Raji (cell line): Measurements from ENCODE around the gene UMAD1.

ENCODE experiments used
- POLR2A ChIP-seq: IDR thresholded peaks from 2 replicates; pipeline ENCODE4 v1.6.1; 2011; ENCODE audit warnings: low read depth, low read length, control low read depth; ENCODE audit not compliant: insufficient read depth

The UMAD1 gene

DNA sequence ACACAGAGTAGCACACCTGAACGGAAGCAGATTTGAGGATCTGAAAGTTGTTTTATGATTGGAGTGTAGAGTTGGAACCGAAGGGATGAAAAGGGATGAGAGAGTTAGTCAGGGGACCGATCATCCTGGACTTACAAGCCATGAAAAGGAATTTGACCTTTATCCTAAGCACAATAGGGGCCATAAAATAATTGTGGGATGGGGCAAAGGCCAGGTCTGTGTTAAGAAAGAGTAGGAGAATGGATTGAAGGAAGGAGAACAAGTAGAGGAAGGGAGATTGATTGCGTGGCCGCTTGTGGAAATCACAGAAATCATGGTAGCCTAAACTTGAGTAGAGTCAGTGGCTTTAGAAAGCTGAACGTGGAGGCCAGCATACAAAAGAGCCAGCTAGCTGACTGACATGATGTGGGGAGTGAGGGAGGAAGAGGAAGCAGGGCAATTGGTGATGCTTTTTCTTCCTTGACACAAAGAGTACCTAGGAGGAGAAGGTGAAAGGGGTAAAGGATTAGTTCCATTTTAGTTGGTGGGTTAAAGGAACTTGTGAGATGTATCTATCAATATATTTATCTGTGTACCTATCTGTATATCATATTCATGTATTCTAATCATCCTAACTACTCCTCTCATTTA lies 144.9 kb downstream of the UMAD1 start:
- TF ChIP-seq POLR2A: no peak

DNA sequence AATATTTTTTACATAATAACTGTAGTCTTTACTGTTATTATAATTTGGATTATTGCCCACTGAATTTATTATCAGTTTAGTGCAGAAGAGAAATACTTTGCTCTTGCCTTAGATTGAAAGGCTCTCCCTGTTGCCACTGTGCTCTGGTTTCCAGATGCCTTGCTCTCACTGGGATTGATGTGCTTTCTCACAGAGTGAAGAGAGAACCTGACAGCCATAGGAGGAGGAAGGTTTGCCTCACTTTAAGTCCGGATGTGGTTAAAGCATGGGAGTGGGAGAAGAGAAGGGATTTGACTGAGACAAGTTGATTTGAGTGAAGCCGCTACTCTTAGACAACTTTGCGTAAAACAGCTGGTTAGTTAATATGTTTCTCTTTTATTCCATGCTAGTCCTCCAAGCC lies 146.0 kb downstream of the UMAD1 start:
- TF ChIP-seq POLR2A: no peak

DNA sequence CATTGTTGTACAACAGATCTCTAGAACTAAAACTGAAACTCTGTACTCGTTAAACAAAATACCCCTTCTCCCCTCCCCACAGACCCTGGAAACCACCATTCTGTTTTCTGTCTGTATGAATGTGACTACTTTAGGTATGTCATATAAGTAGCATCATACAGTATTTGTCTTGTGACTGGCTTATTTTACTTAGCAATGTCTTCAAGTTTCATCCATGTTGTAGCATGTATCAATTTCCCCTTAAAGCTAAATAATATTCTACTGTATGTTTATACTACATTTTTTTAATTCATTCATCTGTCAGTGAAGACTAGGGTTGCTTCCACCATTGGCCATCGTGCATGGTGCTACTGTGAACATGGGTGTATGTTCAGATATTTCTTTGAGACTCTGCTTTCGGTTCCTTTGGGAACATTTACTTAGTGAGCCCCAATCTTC lies 149.0 kb downstream of the UMAD1 start:
- no peak for TF ChIP-seq POLR2A

DNA sequence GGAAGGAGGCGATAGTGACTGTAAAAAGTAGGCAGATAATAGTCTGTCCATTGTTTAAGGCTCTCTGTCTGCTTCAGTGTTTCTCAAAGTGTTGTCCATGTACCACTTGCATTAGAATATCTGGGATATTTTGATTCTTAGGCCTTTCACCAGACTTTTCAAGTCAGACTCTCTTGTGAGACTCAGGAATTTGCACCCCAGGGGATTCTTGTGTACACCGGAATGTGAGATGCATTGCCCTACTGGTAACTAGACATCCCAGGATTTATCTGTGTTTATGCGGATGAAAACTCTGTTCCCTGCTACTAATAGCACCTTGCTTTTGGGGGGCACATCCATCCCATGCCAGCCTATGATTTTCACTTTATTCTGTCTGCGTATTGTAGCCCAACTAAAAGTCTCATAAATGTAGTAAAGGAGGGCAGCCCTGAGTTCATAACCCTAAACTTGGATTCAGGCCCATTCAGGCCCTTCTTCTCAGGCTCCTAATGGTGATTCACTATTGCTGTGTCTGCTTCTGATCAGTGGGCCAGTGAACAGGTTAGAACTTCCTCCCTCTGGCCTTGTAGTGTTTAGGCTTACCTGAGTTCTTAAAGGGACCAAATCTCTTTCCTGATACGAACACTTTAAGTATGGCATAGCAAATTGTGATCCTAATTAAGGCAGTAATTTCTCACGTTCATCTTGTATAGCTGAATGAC lies 149.6 kb downstream of the UMAD1 start:
- no peak for TF ChIP-seq POLR2A

DNA sequence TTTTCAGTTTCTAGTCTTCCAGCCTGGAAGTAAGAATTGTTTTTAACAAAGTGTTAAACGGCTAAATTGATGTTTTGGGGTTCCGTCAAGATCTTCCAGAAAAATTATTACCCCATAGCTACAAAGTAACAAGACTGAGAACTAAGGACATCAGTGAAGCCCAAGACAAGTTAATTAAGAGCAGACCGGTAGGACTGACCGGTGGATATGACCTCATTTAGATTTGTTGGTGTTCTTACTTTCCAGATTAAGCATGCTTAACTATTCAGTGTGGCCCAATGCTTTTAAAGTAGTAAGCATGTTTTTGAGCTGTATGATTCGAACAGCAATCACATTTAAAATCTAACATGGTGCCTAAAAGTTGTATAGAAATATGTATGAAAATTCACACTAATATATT lies 151.0 kb downstream of the UMAD1 start:
- TF ChIP-seq POLR2A: no peak

DNA sequence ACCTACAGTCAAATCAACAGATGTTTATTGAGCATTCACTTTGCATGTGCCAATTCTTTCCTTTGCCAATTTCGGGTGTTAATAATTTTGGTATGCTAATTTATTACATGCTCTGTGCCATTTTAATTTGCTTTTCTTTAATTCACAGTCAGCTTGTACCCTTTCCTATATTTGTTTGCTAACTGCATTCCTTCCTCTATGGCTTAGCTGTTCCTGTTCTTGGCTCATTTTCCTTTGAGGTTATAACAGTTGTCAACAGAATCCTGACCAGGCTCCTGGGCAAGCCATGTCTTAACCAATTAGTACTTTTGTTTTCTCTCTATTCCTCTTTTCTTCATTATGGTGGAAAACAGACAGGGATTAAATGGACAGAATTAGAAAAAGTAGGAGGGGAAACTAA lies 151.5 kb downstream of the UMAD1 start:
- no peak for TF ChIP-seq POLR2A

DNA sequence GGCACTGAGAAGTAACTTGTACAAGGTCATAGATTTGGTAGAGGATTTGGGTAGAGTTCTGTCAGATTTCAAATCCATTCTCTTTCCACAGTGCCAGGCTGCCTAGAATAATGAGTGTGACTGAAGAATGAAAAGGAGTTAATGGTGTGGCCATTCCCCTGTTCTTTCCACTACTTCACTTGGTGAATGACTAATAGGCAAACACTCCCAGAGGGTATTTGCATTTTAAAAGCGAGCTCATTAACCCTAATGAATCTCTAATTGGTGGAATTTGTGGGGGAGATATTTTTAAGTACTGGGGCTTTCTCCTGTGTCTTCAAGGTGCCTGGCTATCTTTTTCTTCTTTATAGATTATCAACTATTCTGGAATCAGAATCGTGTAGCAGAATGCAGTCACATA lies 152.7 kb downstream of the UMAD1 start:
- TF ChIP-seq POLR2A: no peak

DNA sequence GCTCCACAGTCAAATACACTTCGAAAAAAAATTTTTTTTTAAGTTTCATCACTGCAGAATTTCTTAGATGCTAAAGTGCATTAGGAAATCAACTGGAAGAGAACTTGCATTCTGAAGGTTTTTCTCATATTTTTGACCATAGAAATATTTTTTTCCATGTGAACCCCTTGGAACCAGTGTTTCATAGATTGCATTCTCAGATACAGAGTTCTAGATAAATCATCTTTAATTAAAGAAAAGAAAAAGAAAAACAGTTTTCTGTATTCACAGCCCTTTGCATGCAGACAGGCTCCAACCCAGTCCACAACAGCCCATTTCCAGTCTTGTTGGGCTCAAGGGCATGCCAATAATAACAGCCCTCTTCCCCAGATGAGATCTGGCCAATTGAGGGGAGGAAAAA lies 153.4 kb downstream of the UMAD1 start:
- TF ChIP-seq POLR2A: no peak

DNA sequence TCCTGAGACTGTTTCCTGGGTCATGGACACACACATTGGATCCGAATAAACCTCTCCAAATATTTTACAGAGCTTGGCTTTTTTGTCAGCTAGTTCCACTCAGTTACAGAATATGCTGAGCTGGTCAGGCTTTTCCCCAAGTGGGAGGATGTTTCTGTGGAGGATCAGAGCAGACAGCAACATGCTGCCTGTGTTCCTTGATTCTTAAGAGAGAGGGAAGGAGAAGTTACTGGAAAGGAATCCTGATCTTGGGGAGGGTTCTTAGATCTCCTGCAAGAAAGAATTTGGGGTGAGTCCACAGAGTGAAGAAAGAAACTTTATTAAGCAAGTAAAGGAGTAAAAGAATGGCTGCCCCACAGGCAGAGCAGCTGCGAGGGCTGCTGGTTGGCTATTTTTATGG lies 154.7 kb downstream of the UMAD1 start:
- no peak for TF ChIP-seq POLR2A

DNA sequence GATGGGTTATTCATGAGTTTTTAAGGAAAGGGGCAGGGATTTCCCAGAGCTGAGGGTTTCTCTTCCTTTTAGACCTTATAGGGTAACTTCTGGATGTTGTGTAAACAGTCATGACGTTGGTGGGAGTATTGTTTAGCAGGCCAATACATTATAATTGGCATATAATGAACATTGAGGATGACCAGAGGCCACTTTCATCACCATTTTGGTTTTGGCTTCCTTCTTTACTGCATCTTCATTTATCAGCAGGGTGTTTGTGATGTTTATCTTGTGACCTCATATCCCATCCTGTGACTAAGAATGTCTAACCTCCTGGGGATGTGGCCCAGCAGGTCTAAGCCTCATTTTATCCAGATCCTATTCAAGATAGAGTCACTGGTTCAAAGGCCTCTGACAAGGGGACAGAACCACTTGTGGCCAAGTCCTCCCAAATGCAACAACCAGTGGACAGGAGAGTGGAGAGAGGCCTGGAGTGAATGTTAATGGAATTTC lies 155.1 kb downstream of the UMAD1 start:
- no peak for TF ChIP-seq POLR2A

DNA sequence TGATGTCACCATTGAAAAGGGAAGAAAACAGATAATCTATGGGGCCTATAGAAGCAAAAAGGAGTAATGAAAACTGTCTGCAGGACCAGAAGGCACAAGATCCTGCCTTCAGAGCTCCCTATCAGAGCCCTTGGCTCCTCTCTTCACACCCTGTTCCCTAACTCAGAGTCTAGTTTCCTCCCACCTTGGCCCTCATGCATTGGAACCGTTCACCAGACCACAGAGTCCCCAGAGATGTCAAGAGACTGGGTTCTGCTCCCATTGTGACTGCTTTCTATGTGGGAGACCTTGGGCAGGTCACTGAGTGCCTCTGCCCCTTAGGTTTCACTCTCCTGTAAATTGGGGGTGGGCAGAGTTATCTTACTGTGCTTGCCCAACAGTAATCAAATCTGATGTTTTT lies 158.0 kb downstream of the UMAD1 start:
- no peak for TF ChIP-seq POLR2A

DNA sequence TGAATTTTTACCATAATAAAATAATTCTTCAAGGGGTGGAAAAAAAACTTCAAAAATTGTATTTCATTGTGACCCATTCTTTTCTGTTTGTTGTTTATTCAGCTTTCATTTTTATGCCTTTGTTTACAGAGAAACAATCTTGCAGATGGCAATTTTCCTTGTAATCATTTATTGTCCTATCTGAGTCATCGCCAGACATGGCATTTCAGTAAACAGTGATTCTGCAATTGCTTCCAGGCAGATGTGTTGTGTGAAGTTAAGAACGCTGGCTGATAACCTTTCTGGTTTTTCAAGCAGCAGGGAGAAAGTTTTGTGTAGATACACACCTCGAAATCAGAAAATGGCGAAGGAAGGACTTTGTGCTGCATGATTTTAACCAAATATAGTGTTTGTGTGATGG lies 158.6 kb downstream of the UMAD1 start:
- no peak for TF ChIP-seq POLR2A

DNA sequence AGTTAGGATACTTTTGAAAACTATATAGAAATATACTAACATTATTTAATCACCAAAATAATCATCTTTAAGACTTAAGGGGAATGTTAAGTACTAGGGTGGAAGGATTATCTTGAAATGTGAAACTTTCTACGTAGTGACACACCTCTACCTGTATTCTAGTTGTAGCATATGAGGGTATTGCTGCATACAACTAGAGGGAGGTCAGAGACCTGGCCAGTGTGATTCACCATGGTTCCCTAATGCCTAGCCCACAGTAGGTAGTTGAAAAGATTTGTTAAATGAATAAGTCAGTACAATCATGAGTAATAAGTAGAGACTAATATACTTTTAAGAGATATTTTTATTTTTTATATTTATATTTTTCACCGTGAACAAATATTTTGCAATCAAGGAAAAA lies 162.0 kb downstream of the UMAD1 start:
- TF ChIP-seq POLR2A: no peak

DNA sequence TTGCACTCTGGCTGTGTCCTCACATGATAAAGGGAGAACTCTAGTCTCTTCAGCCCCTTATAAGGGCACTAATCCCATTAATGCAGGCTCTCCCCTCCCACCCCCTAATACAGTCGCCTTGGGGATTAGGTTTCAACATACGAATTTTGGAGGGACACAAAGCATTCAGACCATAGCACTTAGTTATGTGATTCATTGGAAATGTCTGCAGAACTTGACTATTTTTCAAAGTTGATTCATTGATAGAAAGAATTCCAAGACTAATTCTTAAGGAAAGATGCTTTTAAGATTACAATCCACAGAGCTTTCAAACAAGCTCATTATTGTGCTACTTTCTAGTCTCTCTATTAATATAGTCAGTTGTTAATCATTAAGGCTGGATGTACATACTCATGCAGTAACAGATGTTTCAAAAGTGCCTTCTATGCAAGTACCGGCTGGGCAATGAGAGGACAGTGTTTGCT lies 163.2 kb downstream of the UMAD1 start:
- no peak for TF ChIP-seq POLR2A

DNA sequence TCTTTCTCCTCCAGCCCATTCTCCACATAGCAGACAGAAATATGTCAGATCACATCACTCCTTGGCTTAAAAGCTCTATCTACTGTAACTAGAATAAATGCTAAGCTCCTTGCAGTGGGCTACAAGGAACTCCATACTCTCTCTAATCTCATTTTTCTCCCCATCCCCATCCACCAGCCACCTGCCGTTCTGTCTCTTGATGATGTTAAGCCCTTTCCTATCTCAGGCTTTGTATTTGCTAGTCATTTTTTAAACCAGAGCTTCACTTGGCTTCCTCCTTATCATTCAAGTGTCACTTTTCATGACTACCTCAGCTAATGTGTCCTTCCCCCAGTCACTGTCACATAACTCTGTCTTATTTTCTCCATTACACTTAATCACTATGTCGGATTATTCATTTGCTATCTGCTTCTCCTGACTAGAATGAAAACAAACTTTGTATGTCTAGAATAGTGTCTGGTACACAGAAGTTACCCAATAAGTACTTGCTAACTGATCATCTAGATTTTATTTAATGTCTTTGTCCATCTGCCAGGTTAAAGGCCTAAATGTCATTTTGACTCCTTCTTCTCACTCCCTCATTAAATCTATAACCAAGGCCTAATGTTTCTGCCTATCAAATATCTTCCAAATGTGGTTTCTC lies 165.1 kb downstream of the UMAD1 start:
- TF ChIP-seq POLR2A: no peak

DNA sequence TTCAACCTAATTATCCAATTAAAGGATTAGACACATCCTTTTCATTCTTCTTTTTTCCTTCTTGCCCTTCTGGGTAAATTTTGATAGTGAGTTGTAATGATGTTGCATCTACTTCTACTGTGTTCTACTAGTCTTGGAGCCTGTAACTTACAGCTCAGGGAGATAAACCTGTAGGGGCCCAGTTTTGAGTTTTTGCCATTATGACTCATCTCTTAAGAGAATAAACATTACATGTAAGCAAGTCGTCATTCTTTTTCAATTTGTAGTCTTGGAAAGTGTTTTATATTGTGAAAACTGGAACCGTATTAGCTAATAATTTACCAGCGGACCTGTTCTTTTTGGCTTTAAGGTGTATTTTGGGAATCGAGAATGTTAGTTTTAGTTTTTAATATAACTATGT lies 167.6 kb downstream of the UMAD1 start:
- no peak for TF ChIP-seq POLR2A
